Pancreas (tissue), 10 donors: ENCODE data around the gene CGB8. TPM values are rescaled to one million over a fixed set of nuclear protein-coding genes. Genes with fewer than 3 reads are reported as not detected.

Source experiments
- ATAC-seq, 4 donors: fragments of 200-7000 bp; cut with Tn5 transposase; one replicate each; pipeline versions ENCODE4 v1.8.0 to v1.9.1; 2020; ENCODE audit warnings: mild to moderate bottlenecking in 4 of 4, moderate library complexity in 4 of 4
- DNase-seq, 6 donors: peaks; one replicate each; pipeline ENCODE4 v3.0.0-alpha.2; 2020
- FAIRE-seq: peaks from 2 replicates; lab custom pipeline; 2012; peaks lifted over from hg19 to GRCh38; lab: Jason Lieb, UNC
- H3K27ac ChIP-seq, 4 donors: fragments of 200-600 bp; sonication (generic); 1 replicate in 3 of 4; 2 replicates in 1 of 4; pipeline versions ENCODE4 v1.5.0 to v1.8.0; 2020
- H3K27me3 ChIP-seq, 4 donors: fragments of 200-600 bp; one replicate each; pipeline ENCODE4 v1.8.0; 2021
- H3K36me3 ChIP-seq, 3 donors: fragments of 200-600 bp; sonication (generic) in 1 of 3; one replicate each; pipeline versions ENCODE4 v1.5.0 to v1.8.0; 2020 to 2021
- H3K4me1 ChIP-seq, 3 donors: fragments of 200-600 bp; one replicate each; pipeline ENCODE4 v1.8.0; 2021
- H3K4me3 ChIP-seq, 4 donors: fragments of 200-600 bp; sonication (generic) in 2 of 4; one replicate each; pipeline versions ENCODE4 v1.5.0 to v1.8.0; 2020 to 2021
- H3K9me3 ChIP-seq, 4 donors: fragments of 200-600 bp; one replicate each; pipeline ENCODE4 v1.8.0; 2021
- CTCF ChIP-seq, 4 donors: fragments of 200-600 bp; sonication (generic) in 3 of 4; IDR thresholded peaks; one replicate each; pipeline versions ENCODE4 v1.5.0 to v1.8.0; 2021; ENCODE audit warnings: antibody characterized with exemption in 4 of 4
- WGBS, 2 donors: extraction: QIAGEN DNeasy Blood & Tissue Kit; methylation state at CpG; one replicate each; pipeline ENCODE4 v1.1.7; 2013; 5-methylcytosine and 5-hydroxymethylcytosine counted together
- intact Hi-C, 3 donors: fragments of 100-400 bp; cut with DNase I; formaldehyde crosslinking; loops; one replicate each; pipeline versions ENCODE4 v1.11.1 to v1.14.2; 2022
- polyA plus RNA-seq, 2 donors: library from polyadenylated mRNA; stranded (reverse); fragments of 200-250 nt; gene quantifications; one replicate each; pipeline ENCODE4 v1.2.3, GENCODE V29; 2013
- total RNA-seq, 6 donors: library from RNA; stranded (reverse); fragmentation: NEBNext Ultra II Directional in 4 of 6; extraction: Animal tissue kit (Norgen Biotek cat#: 25700) in 4 of 6; gene quantifications; one replicate each; pipeline versions ENCODE4 v1.2.1 to v1.2.4, GENCODE V29; 2021 to 2023
- donor health status: healthy with polysubstance abuse.
- donor health status: DM: no; HTN: no; CAD: no; lungs with moderate emphysema.
- donor health status: DM: no; HTN: no; CAD: no.
- donor health status: control.
- donor health status: control.
- donor health status: Bipolar disorder and iron deficiency.
- donor health status: DM: yes; HTN: yes; CAD: no.
- donor health status: DM: no; HTN: no; CAD: no.
- donor health status: DM: no; HTN: no; CAD: no.
- donor health status: DM: yes; HTN: yes; CAD: no.

CGB8 gene
- total and polyA plus RNA-seq, 8 donors, result not detected

GRCh38 chr19:49091391-49092038 lies 42.6 kb upstream of the CGB8 start:
- H3K9me3 ChIP-seq, result no peaks in the 10 kb centered on the region
- H3K27me3 ChIP-seq, result no peaks in the 10 kb centered on the region
- DNase-seq (no peak), FAIRE-seq (no peak), ATAC-seq (no peak)
- no peak overlapping the region for H3K27ac ChIP-seq
- peaks cover 0 to 19% (median 7%) of the 10 kb centered on the region in 3 donors for H3K4me1 ChIP-seq
- WGBS, 2 donors, result 89% methylated on average over 17 of the region's 17 CpGs
- intact Hi-C loops, result loop anchor here in 1 of 3 donors (5.0 kb wide), 1 partner anchor 111 kb away; no protein-coding TSS in a partner anchor
- H3K4me3 ChIP-seq, result no peak overlapping the region
- peaks cover 7 to 46% (median 28%) of the 10 kb centered on the region in 3 donors for H3K36me3 ChIP-seq
- TF ChIP-seq CTCF (IDR thresholded peaks at IDR 0.05), result no peak

GRCh38 chr19:49086296-49086695 lies 37.4 kb upstream of the CGB8 start:
- Histone ChIP-seq H3K36me3 (peaks cover 7 to 19% (median 11%) of the 10 kb centered on the region in 3 donors), H3K4me1 (peaks cover 0 to 26% (median 7%) of the 10 kb centered on the region in 3 donors), H3K27ac (no peak overlapping the region), H3K9me3 (no peaks in the 10 kb centered on the region), H3K4me3 (peak overlapping the region; percentile 78 to 87 (median 82)), H3K27me3 (no peaks in the 10 kb centered on the region)
- intact Hi-C loops, result no loop called here
- 17 to 36% methylated on average over 11 of the region's 11 CpGs for WGBS, 2 donors
- FAIRE-seq, result no peak
- no peak for TF ChIP-seq CTCF (IDR thresholded peaks at IDR 0.05)
- no peak for DNase-seq
- no peak for ATAC-seq

GRCh38 chr19:49085868-49086232 lies 36.9 kb upstream of the CGB8 start:
- no peak for ATAC-seq
- no peaks in the 10 kb centered on the region for H3K9me3 ChIP-seq
- peaks cover 0 to 26% (median 7%) of the 10 kb centered on the region in 3 donors for H3K4me1 ChIP-seq
- intact Hi-C loops, result no loop called here
- H3K27me3 ChIP-seq, result no peaks in the 10 kb centered on the region
- 1 to 2% methylated on average over 14 of the region's 14 CpGs for WGBS, 2 donors
- no peak for DNase-seq
- FAIRE-seq, result no peak
- peak overlapping the region; percentile 42 to 86 (median 74) for H3K27ac ChIP-seq
- H3K4me3 ChIP-seq, result peak overlapping the region; percentile 78 to 87 (median 82)
- H3K36me3 ChIP-seq, result peaks cover 3 to 15% (median 8%) of the 10 kb centered on the region in 3 donors
- no peak for TF ChIP-seq CTCF (IDR thresholded peaks at IDR 0.05)

GRCh38 chr19:49085020-49085867 lies 36.3 kb upstream of the CGB8 start, which contains the start of gene SNRNP70:
Gene SNRNP70 (plus strand): TSS chr19:49085451. CDS start chr19:49086415, 964 bp downstream.
- ATAC-seq, result peak; percentile 94 to 98 (median 96)
- TF ChIP-seq CTCF (IDR thresholded peaks at IDR 0.05), result no peak
- peaks cover 0 to 9% (median 2%) of the 10 kb centered on the region in 3 donors for H3K36me3 ChIP-seq
- peak within 1 kb of the TSS; percentile 42 to 86 (median 74) for H3K27ac ChIP-seq
- peak within 1 kb of the TSS; percentile 78 to 87 (median 82) for H3K4me3 ChIP-seq
- intact Hi-C loops, result no loop called here
- H3K9me3 ChIP-seq, result no peaks in the 10 kb centered on the region
- peak; percentile 99 to 100 (median 100) for DNase-seq
- no peaks in the 10 kb centered on the region for H3K27me3 ChIP-seq
- peak; percentile 80 for FAIRE-seq
- H3K4me1 ChIP-seq, result peaks cover 0 to 26% (median 7%) of the 10 kb centered on the region in 3 donors
- WGBS, 2 donors, result 0 to 1% methylated on average over 81 to 89 of the region's 89 CpGs
